Hematopoietic multipotent progenitor cell (in vitro differentiated cells): Measurements from ENCODE around the gene RDH8. TPM values are rescaled to one million over a fixed set of nuclear protein-coding genes. Genes with fewer than 3 reads are reported as not detected.

Experiments
- DNase-seq, 3 donors: peaks; one replicate each; pipeline ENCODE4 v3.0.0-alpha.2; 2011 to 2015; ENCODE audit warnings: low read depth in 2 of 3, low spot score in 2 of 3
- small RNA-seq: library from RNA; depleted of rRNA; stranded (forward); fragments of <200 nt; gene quantifications from one replicate; pipeline ENCODE3, GENCODE V24; 2012
- total RNA-seq: library from RNA; depleted of rRNA; stranded (reverse); fragments of >200 nt; gene quantifications from one replicate; pipeline ENCODE4 v1.2.3, GENCODE V29; 2012

The RDH8 gene
- total RNA-seq, 1 donor: not detected

DNA sequence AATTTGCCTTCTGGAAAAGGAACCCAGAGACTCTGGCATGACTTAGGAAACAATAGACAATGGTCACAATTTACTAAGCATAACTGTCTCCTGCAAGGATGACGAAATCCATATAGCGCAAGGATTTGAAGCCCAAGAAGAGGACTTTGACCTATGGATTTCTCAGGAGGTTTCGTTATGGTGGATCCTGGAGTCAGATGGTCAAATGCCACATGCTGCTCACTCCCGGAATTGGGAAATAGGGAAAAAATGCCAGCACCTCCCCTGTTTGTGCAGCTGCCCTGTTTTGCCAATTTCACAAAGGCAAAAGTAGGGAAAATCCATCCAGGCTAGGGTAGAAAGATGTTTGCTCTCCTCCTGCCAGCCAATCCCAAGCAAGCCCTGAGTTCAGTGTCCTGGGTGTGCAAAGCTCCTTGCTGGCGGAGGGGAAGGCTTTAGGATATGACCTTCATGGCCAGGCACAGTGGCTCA lies 23.4 kb downstream of the RDH8 start:
- no peak for DNase-seq

- no peak for DNase-seq
Observed at GRCh38 chr19:10037367-10037766, 24.1 kb downstream of the RDH8 start.

GRCh38 chr19:10037809-10038208 lies 24.5 kb downstream of the RDH8 start:
- no peak for DNase-seq

- DNase-seq: peak in 2 of 3 donors; percentile 43 to 55
Observed at GRCh38 chr19:10043286-10043927, 30.1 kb downstream of the RDH8 start.

DNA sequence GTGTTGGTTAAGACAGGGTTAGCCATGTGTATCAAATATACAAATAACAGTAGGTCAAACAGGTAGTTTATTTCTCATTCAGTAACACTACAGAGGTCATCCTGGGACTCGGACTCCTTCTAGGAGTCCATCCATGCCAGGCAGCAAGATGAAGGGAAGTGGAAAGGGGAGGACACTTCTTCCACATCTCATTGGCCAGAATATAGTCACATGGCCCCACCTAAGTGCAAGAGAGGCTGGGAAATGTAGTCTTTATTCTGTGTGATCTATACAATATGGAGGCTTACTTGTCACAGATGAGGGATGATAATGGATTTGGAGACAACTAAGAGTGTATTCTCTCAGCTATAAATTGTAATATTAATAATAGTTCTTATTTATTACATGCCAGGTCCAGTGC lies 31.1 kb downstream of the RDH8 start:
- no peak for DNase-seq

- DNase-seq: no peak
Observed at GRCh38 chr19:10045371-10045770, 32.1 kb downstream of the RDH8 start.

GRCh38 chr19:10049626-10050025 lies 36.3 kb downstream of the RDH8 start:
- no peak for DNase-seq

DNA sequence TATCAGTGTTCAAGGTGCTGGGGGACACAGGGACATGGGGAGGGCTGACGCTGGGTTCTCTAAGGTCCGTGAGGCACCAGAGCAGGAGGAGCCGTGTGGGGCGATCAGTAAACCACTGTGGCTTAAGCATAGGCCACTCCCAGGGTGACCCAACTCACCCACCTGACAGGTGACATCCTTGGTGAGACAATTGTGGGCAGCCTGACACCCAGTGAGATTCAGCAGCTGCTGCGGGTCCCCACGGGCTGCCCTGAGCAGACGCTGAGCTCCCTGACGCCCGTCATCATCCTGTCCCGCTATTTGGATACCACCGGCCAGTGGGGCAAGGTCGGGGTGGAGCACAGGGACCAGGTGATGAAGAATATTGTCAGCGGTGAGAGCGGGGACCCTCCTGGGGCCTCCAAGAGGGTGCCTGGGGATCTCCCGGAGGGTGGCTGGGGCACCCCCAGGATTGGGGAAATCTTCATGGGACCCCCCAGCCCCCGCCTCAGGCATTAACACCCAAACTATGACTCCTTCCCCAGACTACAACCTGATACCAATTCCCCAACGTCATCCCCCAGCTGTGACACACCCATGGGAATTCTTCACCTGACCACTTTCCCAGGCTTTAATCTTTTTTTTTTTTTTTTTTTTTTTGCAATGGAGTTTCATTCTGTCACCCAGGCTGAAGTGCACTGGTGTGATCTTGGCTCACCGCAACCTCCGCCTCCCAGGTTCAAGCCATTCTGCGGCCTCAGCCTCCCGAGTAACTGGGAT lies 39.5 kb downstream of the RDH8 start:
- DNase-seq: no peak

- peak in 1 of 3 donors; percentile 9 for DNase-seq
Observed at GRCh38 chr19:10061717-10062310, 48.5 kb downstream of the RDH8 start.

DNA sequence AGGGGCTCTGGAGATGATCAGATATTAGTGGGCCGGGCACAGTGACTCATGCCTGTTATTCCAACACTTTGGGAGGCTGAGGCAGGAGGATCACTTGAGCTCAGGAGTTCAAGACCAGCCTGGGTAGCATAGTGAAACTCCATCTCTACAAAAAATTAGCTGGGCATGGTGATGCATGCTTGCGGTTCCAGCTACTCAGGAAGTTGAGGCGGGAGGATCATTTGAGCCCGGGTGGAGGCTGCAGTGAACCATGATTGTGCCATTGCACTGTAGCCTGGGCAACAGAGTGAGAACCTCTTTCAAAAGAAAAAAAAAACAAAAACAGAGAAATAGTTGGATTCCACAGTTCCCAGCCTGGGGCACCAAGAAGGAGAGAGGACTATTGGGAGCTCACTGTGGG lies 54.9 kb downstream of the RDH8 start:
- no peak for DNase-seq

DNA sequence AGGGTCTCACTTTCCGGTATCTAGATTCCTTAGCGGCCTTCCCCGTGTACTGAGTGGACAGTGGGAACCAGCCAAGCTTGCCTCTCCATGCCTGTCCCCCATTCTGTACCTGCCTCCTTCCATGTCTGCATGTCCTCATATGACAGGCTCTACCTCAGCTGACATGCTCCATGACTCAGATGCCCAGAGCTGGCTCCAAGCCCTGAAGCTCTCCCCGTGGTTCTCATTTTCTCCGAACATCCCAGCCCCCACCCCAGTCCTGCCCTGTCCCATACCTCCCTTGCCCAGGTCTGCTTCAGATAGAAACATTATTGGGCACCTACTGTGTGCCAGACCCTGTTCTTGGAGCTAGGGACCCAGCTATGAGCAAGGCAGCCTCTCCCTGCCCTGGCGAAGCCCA lies 55.8 kb downstream of the RDH8 start:
- no peak for DNase-seq

GRCh38 chr19:10070730-10071446 lies 57.6 kb downstream of the RDH8 start:
- DNase-seq: no peak

Small RNA genes within 50 kb of the gene (small RNA-seq; reads per million reads assigned to genes)
- not detected for gene MIR5589

Other genes starting within 250 kb of the RDH8 start
- gene ZNF846, start 244.7 kb upstream of the RDH8 start, total RNA-seq: 8.9 TPM
- gene FBXL12, start 194.4 kb upstream of the RDH8 start, total RNA-seq: 31.8 TPM
- gene UBL5, start 185.6 kb upstream of the RDH8 start, total RNA-seq: 97.8 TPM
- gene PIN1, start 178.2 kb upstream of the RDH8 start, total RNA-seq: 62.7 TPM
- gene OLFM2, start 77.0 kb upstream of the RDH8 start, total RNA-seq: under 0.01 TPM
- gene COL5A3, start 3.0 kb upstream of the RDH8 start, total RNA-seq: under 0.01 TPM
- gene SHFL, start 72.8 kb downstream of the RDH8 start, total RNA-seq: 56.8 TPM
- gene ANGPTL6, start 89.2 kb downstream of the RDH8 start, total RNA-seq: 12.7 TPM
- gene PPAN, start 92.9 kb downstream of the RDH8 start, total RNA-seq: 81.1 TPM
- 25.0 TPM for gene P2RY11, start 98.2 kb downstream of the RDH8 start, total RNA-seq
- 513 TPM for gene EIF3G, start 106.4 kb downstream of the RDH8 start, total RNA-seq
- 70.0 TPM for gene DNMT1, start 181.5 kb downstream of the RDH8 start, total RNA-seq
- 6.7 TPM for gene S1PR2, start 217.8 kb downstream of the RDH8 start, total RNA-seq
- gene MRPL4, start 238.7 kb downstream of the RDH8 start, total RNA-seq: 90.5 TPM